Measurements from ENCODE around the gene CD44. TPM values are rescaled to one million over a fixed set of nuclear protein-coding genes. Genes with fewer than 3 reads are reported as not detected.

CD44 gene
- total RNA-seq, 4 donors from 2014 or later: 164 to 302 (median 189) TPM

- Histone ChIP-seq H3K9me3 (no peaks in the 10 kb centered on the region), H3K27ac (peak overlapping the region; percentile 20 to 96 (median 81)), H3K4me3 (replicated peaks in 1 of 3) (no peak overlapping the region), H3K27me3 (no peaks in the 10 kb centered on the region), H3K4me1 (peaks cover 48 to 50% of the 10 kb centered on the region in 2 donors), H3K36me3 (no peaks in the 10 kb centered on the region)
- 78% methylated on average over 4 of the region's 4 CpGs for WGBS, 2 donors
- intact Hi-C loops (cut with DNase I): loop anchor here (10.0 kb wide), 1 partner anchor 105 kb away; the partner anchor contains the start of gene CD44
- no peak for TF ChIP-seq CTCF (IDR thresholded peaks at IDR 0.05)
- no peak for TF ChIP-seq POLR2A (IDR thresholded peaks at IDR 0.05)
- DNase-seq: no peak
These were observed 100.6 kb downstream of the CD44 start for GRCh38 chr11:35239471-35240075.

GRCh38 chr11:35241083-35241482 lies 102.1 kb downstream of the CD44 start:
- no peaks in the 10 kb centered on the region for H3K27me3 ChIP-seq

GRCh38 chr11:35241531-35241930 lies 102.6 kb downstream of the CD44 start:
- no peaks in the 10 kb centered on the region for H3K27me3 ChIP-seq
- TF ChIP-seq CTCF (IDR thresholded peaks at IDR 0.05) (no peak), POLR2A (IDR thresholded peaks at IDR 0.05) (no peak)
- intact Hi-C loops (cut with DNase I): no loop called here
- no peak overlapping the region for H3K27ac ChIP-seq
- H3K36me3 ChIP-seq: no peaks in the 10 kb centered on the region
- H3K4me3 ChIP-seq (replicated peaks in 1 of 3): no peak overlapping the region
- no peak for DNase-seq
- H3K4me1 ChIP-seq: peaks cover 33% of the 10 kb centered on the region in 2 donors
- 88 to 97% methylated on average over 1 of the region's 1 CpG for WGBS, 2 donors
- H3K9me3 ChIP-seq: no peaks in the 10 kb centered on the region

More at GRCh38 chr11:35241083-35241482, 102.1 kb downstream of the CD44 start:
- H3K9me3 ChIP-seq: no peaks in the 10 kb centered on the region
- DNase-seq: no peak
- 92 to 100% methylated on average over 1 of the region's 1 CpG for WGBS, 2 donors
- TF ChIP-seq CTCF (IDR thresholded peaks at IDR 0.05): no peak
- TF ChIP-seq POLR2A (IDR thresholded peaks at IDR 0.05): no peak
- no peaks in the 10 kb centered on the region for H3K36me3 ChIP-seq
- peaks cover 38% of the 10 kb centered on the region in 2 donors for H3K4me1 ChIP-seq
- no peak overlapping the region for H3K27ac ChIP-seq
- intact Hi-C loops (cut with DNase I): no loop called here
- no peak overlapping the region for H3K4me3 ChIP-seq (replicated peaks in 1 of 3)

- TF ChIP-seq POLR2A (IDR thresholded peaks at IDR 0.05) (no peak), CTCF (IDR thresholded peaks at IDR 0.05) (no peak)
- H3K4me3 ChIP-seq (replicated peaks in 1 of 3): no peak overlapping the region
- no peaks in the 10 kb centered on the region for H3K36me3 ChIP-seq
- no peaks in the 10 kb centered on the region for H3K9me3 ChIP-seq
- no peaks in the 10 kb centered on the region for H3K27me3 ChIP-seq
- 88 to 94% methylated on average over 3 of the region's 3 CpGs for WGBS, 2 donors
- DNase-seq: no peak
- intact Hi-C loops (cut with DNase I): no loop called here
- H3K4me1 ChIP-seq: peaks cover 24 to 25% of the 10 kb centered on the region in 2 donors
- H3K27ac ChIP-seq: no peak overlapping the region
These were observed 103.7 kb downstream of the CD44 start for GRCh38 chr11:35242412-35243242.

GRCh38 chr11:35243774-35244173 lies 104.8 kb downstream of the CD44 start:
- Histone ChIP-seq H3K4me1 (peaks cover 13% of the 10 kb centered on the region in 2 donors), H3K9me3 (no peaks in the 10 kb centered on the region), H3K36me3 (no peaks in the 10 kb centered on the region), H3K4me3 (replicated peaks in 1 of 3) (no peak overlapping the region), H3K27ac (no peak overlapping the region), H3K27me3 (no peaks in the 10 kb centered on the region)
- DNase-seq: no peak
- WGBS, 2 donors: 98% methylated on average over 2 of the region's 2 CpGs
- intact Hi-C loops (cut with DNase I): no loop called here
- TF ChIP-seq CTCF (IDR thresholded peaks at IDR 0.05): no peak
- TF ChIP-seq POLR2A (IDR thresholded peaks at IDR 0.05): no peak

Data from thyroid gland (tissue), 4 donors.